Mesendoderm (in vitro differentiated cells): ENCODE measurements around the gene WASF3.
A peak's percentile ranks its signal among the peaks of the same experiment; 100 is the strongest.

ENCODE experiments used
- DNase-seq: peaks from one replicate; pipeline ENCODE4 v3.0.0; 2013
- H2AK5ac ChIP-seq: 2 replicates; pipeline ENCODE4 v1.6.1; 2013; ENCODE audit warnings: low read length, inconsistent platforms
- H2BK120ac ChIP-seq: 2 replicates; pipeline ENCODE4 v1.6.1; 2013; ENCODE audit warnings: low read depth, mild to moderate bottlenecking, low read length, moderate library complexity, mixed read lengths
- H2BK15ac ChIP-seq: replicated peaks from 2 replicates; pipeline ENCODE4 v1.6.1; 2013; ENCODE audit warnings: low read depth, mild to moderate bottlenecking, moderate library complexity
- H2BK5ac ChIP-seq: 2 replicates; pipeline ENCODE4 v1.6.1; 2013; ENCODE audit warnings: low read length, inconsistent platforms
- H3K18ac ChIP-seq: 2 replicates; pipeline ENCODE4 v1.6.1; 2013; ENCODE audit warnings: mild to moderate bottlenecking, low read length, mixed read lengths
- H3K23ac ChIP-seq: one replicate; pipeline ENCODE4 v1.6.1; 2013; ENCODE audit warnings: low read length
- H3K27ac ChIP-seq: 2 replicates; pipeline ENCODE4 v1.5.1; 2013; ENCODE audit warnings: low read depth, mild to moderate bottlenecking, inconsistent platforms, low read length, moderate library complexity
- H3K27me3 ChIP-seq: 2 replicates; pipeline ENCODE4 v1.6.1; 2013; ENCODE audit warnings: low read length, control low read depth, mild to moderate bottlenecking, inconsistent platforms; ENCODE audit not compliant: insufficient read depth, poor library complexity
- H3K36me3 ChIP-seq: 2 replicates; pipeline ENCODE4 v1.6.1; 2013; ENCODE audit warnings: low read length, inconsistent platforms; ENCODE audit not compliant: control insufficient read depth, insufficient read depth
- H3K4ac ChIP-seq: one replicate; pipeline ENCODE4 v1.6.1; 2013; ENCODE audit warnings: low read depth, mild to moderate bottlenecking, low read length, moderate library complexity
- H3K4me1 ChIP-seq: 2 replicates; pipeline ENCODE4 v1.6.1; 2013; ENCODE audit warnings: low read depth, low read length, inconsistent platforms; ENCODE audit not compliant: control insufficient read depth
- H3K4me2 ChIP-seq: 2 replicates; pipeline ENCODE4 v1.6.1; 2013; ENCODE audit warnings: low read length
- H3K4me3 ChIP-seq: 2 replicates; pipeline ENCODE4 v1.5.1; 2013; ENCODE audit warnings: mild to moderate bottlenecking, low read length
- H3K56ac ChIP-seq: one replicate; pipeline ENCODE4 v1.6.1; 2013; ENCODE audit warnings: low read length
- H3K79me1 ChIP-seq: 2 replicates; pipeline ENCODE4 v1.6.1; 2013; ENCODE audit warnings: low read length, inconsistent platforms
- H3K79me2 ChIP-seq: 2 replicates; pipeline ENCODE4 v1.6.1; 2013; ENCODE audit warnings: mild to moderate bottlenecking, low read length; ENCODE audit not compliant: control insufficient read depth, insufficient read depth
- H3K9ac ChIP-seq: 2 replicates; pipeline ENCODE4 v1.6.1; 2013; ENCODE audit warnings: low read length, inconsistent platforms
- H4K5ac ChIP-seq: one replicate; pipeline ENCODE4 v1.6.1; 2013; ENCODE audit warnings: low read length
- H4K8ac ChIP-seq: one replicate; pipeline ENCODE4 v1.6.1; 2013; ENCODE audit warnings: low read depth, mild to moderate bottlenecking, control low read depth, low read length, moderate library complexity
- WGBS: extraction: QIAGEN DNeasy Blood & Tissue Kit; methylation state at CpG from one replicate; pipeline ENCODE4 v1.1.7; 2013; ENCODE audit warnings: low lambda C conversion rate, missing lambda C conversion rate; ENCODE audit not compliant: insufficient coverage; ENCODE audit errors: extremely low coverage; 5-methylcytosine and 5-hydroxymethylcytosine counted together

The WASF3 gene

DNA sequence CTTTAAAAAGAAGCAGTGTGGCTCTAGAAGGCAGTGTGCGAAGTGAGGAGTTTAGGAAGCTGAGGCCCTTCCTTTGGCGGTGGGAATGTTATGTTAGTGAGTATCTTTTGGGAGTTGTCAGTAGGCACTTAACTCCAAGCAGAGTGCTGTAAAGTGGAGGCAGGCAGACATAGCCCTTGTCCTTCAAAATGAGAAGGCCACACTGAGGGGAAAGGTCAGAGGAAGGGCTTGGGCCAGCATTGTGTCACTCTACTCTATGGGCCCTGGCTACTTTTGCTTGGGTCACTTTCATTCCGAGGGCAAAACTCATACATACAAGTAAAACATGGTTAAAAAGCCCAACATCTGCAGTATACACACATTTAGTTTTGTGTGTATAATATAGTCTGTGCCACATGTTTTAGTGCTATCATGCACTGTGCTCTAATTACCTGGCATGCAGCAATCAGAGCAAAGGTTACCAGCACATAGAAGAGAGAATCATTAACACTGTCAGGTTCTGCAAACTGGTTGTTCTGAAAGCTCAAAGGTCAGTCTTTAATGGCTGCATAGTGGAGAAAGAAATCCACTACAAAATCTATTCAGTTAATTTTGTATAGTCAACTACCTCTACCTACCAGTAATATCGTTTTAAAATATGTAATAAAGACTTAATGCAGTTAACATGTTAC, 64.4 kb downstream of the WASF3 start:
- H2BK120ac ChIP-seq = no peak overlapping the region
- no peak overlapping the region for H2BK15ac ChIP-seq
- no peaks in the 10 kb centered on the region for H3K27me3 ChIP-seq
- H3K36me3 ChIP-seq = no peaks in the 10 kb centered on the region
- no peak overlapping the region for H4K5ac ChIP-seq
- H4K8ac ChIP-seq = no peak overlapping the region
- H3K4ac ChIP-seq = no peak overlapping the region
- no peak for DNase-seq
- H2BK5ac ChIP-seq = no peak overlapping the region
- no peak overlapping the region for H3K27ac ChIP-seq
- no peaks in the 10 kb centered on the region for H3K4me1 ChIP-seq
- no CpG with 5 or more reads among the region's 4 CpGs for WGBS
- no peak overlapping the region for H3K56ac ChIP-seq
- no peaks in the 10 kb centered on the region for H3K79me1 ChIP-seq
- no peak overlapping the region for H3K9ac ChIP-seq
- H3K79me2 ChIP-seq = no peaks in the 10 kb centered on the region
- no peak overlapping the region for H3K4me3 ChIP-seq
- H2AK5ac ChIP-seq = no peak overlapping the region
- no peak overlapping the region for H3K18ac ChIP-seq
- H3K4me2 ChIP-seq = no peak overlapping the region
- no peak overlapping the region for H3K23ac ChIP-seq

- DNase-seq = no peak
- H3K23ac ChIP-seq = no peak overlapping the region
- no peak overlapping the region for H3K56ac ChIP-seq
- no CpG with 5 or more reads among the region's 3 CpGs for WGBS
- no peak overlapping the region for H3K4me2 ChIP-seq
- H3K27me3 ChIP-seq = no peaks in the 10 kb centered on the region
- no peak overlapping the region for H3K18ac ChIP-seq
- H2BK120ac ChIP-seq = no peak overlapping the region
- H3K4ac ChIP-seq = no peak overlapping the region
- no peak overlapping the region for H3K4me3 ChIP-seq
- H2AK5ac ChIP-seq = no peak overlapping the region
- H2BK5ac ChIP-seq = no peak overlapping the region
- no peaks in the 10 kb centered on the region for H3K79me2 ChIP-seq
- H4K5ac ChIP-seq = no peak overlapping the region
- no peaks in the 10 kb centered on the region for H3K4me1 ChIP-seq
- H4K8ac ChIP-seq = no peak overlapping the region
- H3K27ac ChIP-seq = no peak overlapping the region
- no peak overlapping the region for H2BK15ac ChIP-seq
- no peaks in the 10 kb centered on the region for H3K79me1 ChIP-seq
- H3K36me3 ChIP-seq = no peaks in the 10 kb centered on the region
- H3K9ac ChIP-seq = no peak overlapping the region
These were observed 65.6 kb downstream of the WASF3 start for GRCh38 chr13:26623125-26623524.

- no peak overlapping the region for H4K5ac ChIP-seq
- H3K79me1 ChIP-seq = no peaks in the 10 kb centered on the region
- no peak overlapping the region for H2AK5ac ChIP-seq
- H3K4me1 ChIP-seq = no peaks in the 10 kb centered on the region
- no peaks in the 10 kb centered on the region for H3K79me2 ChIP-seq
- H2BK5ac ChIP-seq = no peak overlapping the region
- no peak overlapping the region for H3K56ac ChIP-seq
- H3K36me3 ChIP-seq = no peaks in the 10 kb centered on the region
- no peak overlapping the region for H3K27ac ChIP-seq
- H2BK120ac ChIP-seq = no peak overlapping the region
- H3K18ac ChIP-seq = no peak overlapping the region
- no peak overlapping the region for H2BK15ac ChIP-seq
- no CpG with 5 or more reads among the region's 1 CpG for WGBS
- H4K8ac ChIP-seq = no peak overlapping the region
- H3K9ac ChIP-seq = no peak overlapping the region
- DNase-seq = no peak
- no peaks in the 10 kb centered on the region for H3K27me3 ChIP-seq
- H3K23ac ChIP-seq = no peak overlapping the region
- H3K4me2 ChIP-seq = no peak overlapping the region
- H3K4me3 ChIP-seq = no peak overlapping the region
- H3K4ac ChIP-seq = no peak overlapping the region
These were observed 67.1 kb downstream of the WASF3 start for GRCh38 chr13:26624572-26624971.

GRCh38 chr13:26626271-26626670, 68.8 kb downstream of the WASF3 start:
- no peak overlapping the region for H2BK5ac ChIP-seq

DNA sequence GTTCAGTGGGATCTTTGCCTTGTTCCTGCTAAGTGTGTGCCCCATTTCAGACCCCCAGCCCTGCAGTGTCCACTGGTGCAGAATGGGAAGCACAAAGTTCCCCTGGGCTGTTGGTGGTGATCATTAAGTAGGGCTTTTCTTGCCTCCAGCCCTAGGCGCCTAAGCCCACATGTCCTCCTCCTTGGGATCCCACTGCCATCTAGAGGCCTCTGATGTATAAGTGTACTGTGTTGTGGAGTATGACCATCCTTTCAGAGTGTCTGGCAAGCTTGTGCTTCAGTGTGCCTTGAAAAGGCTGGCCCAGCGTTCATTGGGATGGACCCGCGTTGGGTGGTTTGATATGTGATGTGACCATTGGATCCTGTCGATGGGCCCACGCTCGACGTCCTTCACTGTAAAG, 71.2 kb downstream of the WASF3 start:
- H3K18ac ChIP-seq = no peak overlapping the region
- no peak overlapping the region for H3K4ac ChIP-seq
- H3K27ac ChIP-seq = no peak overlapping the region
- H4K5ac ChIP-seq = no peak overlapping the region
- H3K36me3 ChIP-seq = no peaks in the 10 kb centered on the region
- H3K79me1 ChIP-seq = no peaks in the 10 kb centered on the region
- no peak overlapping the region for H3K23ac ChIP-seq
- no peak overlapping the region for H2BK5ac ChIP-seq
- H2BK120ac ChIP-seq = no peak overlapping the region
- H2AK5ac ChIP-seq = no peak overlapping the region
- no peaks in the 10 kb centered on the region for H3K4me1 ChIP-seq
- H3K4me2 ChIP-seq = no peak overlapping the region
- no peak overlapping the region for H2BK15ac ChIP-seq
- peak; percentile 63 for DNase-seq
- H4K8ac ChIP-seq = no peak overlapping the region
- no CpG with 5 or more reads among the region's 8 CpGs for WGBS
- H3K27me3 ChIP-seq = no peaks in the 10 kb centered on the region
- H3K9ac ChIP-seq = no peak overlapping the region
- no peaks in the 10 kb centered on the region for H3K79me2 ChIP-seq
- no peak overlapping the region for H3K56ac ChIP-seq
- no peak overlapping the region for H3K4me3 ChIP-seq

More at GRCh38 chr13:26626271-26626670, 68.8 kb downstream of the WASF3 start:
- H3K79me1 ChIP-seq = no peaks in the 10 kb centered on the region
- no peak overlapping the region for H2AK5ac ChIP-seq
- no peaks in the 10 kb centered on the region for H3K79me2 ChIP-seq
- H3K27ac ChIP-seq = no peak overlapping the region
- H3K9ac ChIP-seq = no peak overlapping the region
- H2BK15ac ChIP-seq = no peak overlapping the region
- H3K27me3 ChIP-seq = no peaks in the 10 kb centered on the region
- no peak overlapping the region for H4K8ac ChIP-seq
- H3K4ac ChIP-seq = no peak overlapping the region
- H4K5ac ChIP-seq = no peak overlapping the region
- no peak overlapping the region for H3K4me2 ChIP-seq
- no peak overlapping the region for H3K23ac ChIP-seq
- no peak overlapping the region for H3K4me3 ChIP-seq
- no peak for DNase-seq
- H3K18ac ChIP-seq = no peak overlapping the region
- H3K4me1 ChIP-seq = no peaks in the 10 kb centered on the region
- H2BK120ac ChIP-seq = no peak overlapping the region
- WGBS = no CpG with 5 or more reads among the region's 2 CpGs
- no peak overlapping the region for H3K56ac ChIP-seq
- no peaks in the 10 kb centered on the region for H3K36me3 ChIP-seq

- no peak overlapping the region for H2BK120ac ChIP-seq
- no peak overlapping the region for H3K4me2 ChIP-seq
- H3K4me3 ChIP-seq = no peak overlapping the region
- H3K79me1 ChIP-seq = no peaks in the 10 kb centered on the region
- H3K36me3 ChIP-seq = no peaks in the 10 kb centered on the region
- no peak overlapping the region for H2BK15ac ChIP-seq
- no peak overlapping the region for H3K4ac ChIP-seq
- H2BK5ac ChIP-seq = no peak overlapping the region
- H3K9ac ChIP-seq = no peak overlapping the region
- no peak overlapping the region for H3K23ac ChIP-seq
- H3K27me3 ChIP-seq = no peaks in the 10 kb centered on the region
- DNase-seq = peak; percentile 44
- WGBS = no CpG with 5 or more reads among the region's 5 CpGs
- H3K4me1 ChIP-seq = no peaks in the 10 kb centered on the region
- H2AK5ac ChIP-seq = no peak overlapping the region
- no peak overlapping the region for H3K56ac ChIP-seq
- no peaks in the 10 kb centered on the region for H3K79me2 ChIP-seq
- H3K27ac ChIP-seq = no peak overlapping the region
- H4K5ac ChIP-seq = no peak overlapping the region
- no peak overlapping the region for H3K18ac ChIP-seq
- H4K8ac ChIP-seq = no peak overlapping the region
These were observed 71.9 kb downstream of the WASF3 start for GRCh38 chr13:26629260-26629825.
